BE2C (cell line): ENCODE measurements around the gene FOXR2.

ENCODE experiments used
- DNase-seq: peaks from one replicate; pipeline ENCODE4 v3.0.0-alpha.2; 2020
- H3K27me3 ChIP-seq: fragments of 250-450 bp; sonication (Bioruptor Pico); 2 replicates; pipeline ENCODE4 v1.5.1; 2020; ENCODE audit warnings: mild to moderate bottlenecking
- H3K36me3 ChIP-seq: fragments of 250-450 bp; sonication (Bioruptor Pico); 2 replicates; pipeline ENCODE4 v1.5.1; 2020; ENCODE audit warnings: mild to moderate bottlenecking
- H3K4me1 ChIP-seq: fragments of 250-450 bp; sonication (Bioruptor Pico); 2 replicates; pipeline ENCODE4 v1.5.1; 2020
- H3K4me3 ChIP-seq: 2 replicates; pipeline ENCODE4 v1.5.1; 2011; ENCODE audit warnings: low read depth, low read length
- H3K9me3 ChIP-seq: fragments of 250-450 bp; sonication (Bioruptor Pico); 2 replicates; pipeline ENCODE4 v1.5.1; 2020
- CTCF ChIP-seq: IDR thresholded peaks from 2 replicates; pipeline ENCODE4 v1.5.1; 2012; ENCODE audit warnings: mild to moderate bottlenecking, low read depth, low read length

Gene FOXR2

GRCh38 chrX:55619547-55619946 lies 3.7 kb upstream of the FOXR2 start:
- H3K9me3 ChIP-seq, result no peaks in the 10 kb centered on the region
- no peak overlapping the region for H3K4me3 ChIP-seq
- H3K4me1 ChIP-seq, result no peaks in the 10 kb centered on the region
- H3K36me3 ChIP-seq, result no peaks in the 10 kb centered on the region
- no peak for TF ChIP-seq CTCF
- no peak for DNase-seq
- no peaks in the 10 kb centered on the region for H3K27me3 ChIP-seq

- Histone ChIP-seq H3K4me1 (no peaks in the 10 kb centered on the region), H3K36me3 (no peaks in the 10 kb centered on the region), H3K9me3 (no peaks in the 10 kb centered on the region), H3K4me3 (no peak overlapping the region), H3K27me3 (no peaks in the 10 kb centered on the region)
- TF ChIP-seq CTCF, result no peak
- DNase-seq, result no peak
Observed at GRCh38 chrX:55624403-55624802, 1.2 kb downstream of the FOXR2 start.

- Histone ChIP-seq H3K36me3 (no peaks in the 10 kb centered on the region), H3K9me3 (no peaks in the 10 kb centered on the region), H3K27me3 (no peaks in the 10 kb centered on the region), H3K4me1 (no peaks in the 10 kb centered on the region), H3K4me3 (no peak overlapping the region)
- TF ChIP-seq CTCF, result no peak
- DNase-seq, result no peak
Observed at GRCh38 chrX:55636109-55636508, 12.9 kb downstream of the FOXR2 start.

- H3K36me3 ChIP-seq, result no peaks in the 10 kb centered on the region
- no peaks in the 10 kb centered on the region for H3K4me1 ChIP-seq
- no peak for DNase-seq
Observed at GRCh38 chrX:55638933-55639332, 15.7 kb downstream of the FOXR2 start.

GRCh38 chrX:55640854-55641253 lies 17.7 kb downstream of the FOXR2 start:
- Histone ChIP-seq H3K36me3 (no peaks in the 10 kb centered on the region), H3K27me3 (no peaks in the 10 kb centered on the region), H3K4me1 (no peaks in the 10 kb centered on the region), H3K4me3 (no peak overlapping the region), H3K9me3 (no peaks in the 10 kb centered on the region)
- no peak for DNase-seq
- TF ChIP-seq CTCF, result no peak

More at GRCh38 chrX:55638933-55639332, 15.7 kb downstream of the FOXR2 start:
- Histone ChIP-seq H3K27me3 (no peaks in the 10 kb centered on the region), H3K4me3 (no peak overlapping the region), H3K9me3 (no peaks in the 10 kb centered on the region)
- TF ChIP-seq CTCF, result no peak

- no peaks in the 10 kb centered on the region for H3K4me1 ChIP-seq
- H3K27me3 ChIP-seq, result no peaks in the 10 kb centered on the region
- no peak for DNase-seq
- no peak for TF ChIP-seq CTCF
- H3K4me3 ChIP-seq, result no peak overlapping the region
- H3K36me3 ChIP-seq, result no peaks in the 10 kb centered on the region
- H3K9me3 ChIP-seq, result no peaks in the 10 kb centered on the region
Observed at GRCh38 chrX:55648434-55648833, 25.2 kb downstream of the FOXR2 start.
